ENCODE measurements around the gene TTC7B.

GRCh38 chr14:90846511-90846910, 30.3 kb upstream of the TTC7B start:
- TF ChIP-seq CTCF (IDR thresholded peaks at IDR 0.05) (no peak), EZH2phosphoT487 (IDR thresholded peaks at IDR 0.05) (no peak)

All from neural progenitor cell (in vitro differentiated cells).